PC-3 (cell line): Measurements from ENCODE around the gene GABRB2.

Experiments
- EZH2phosphoT487 ChIP-seq: fragments of 300-600 bp; sonication (generic); IDR thresholded peaks from 2 replicates; pipeline ENCODE4 v1.6.1; 2018; ENCODE audit warnings: mild to moderate bottlenecking, antibody characterized with exemption, low read length, borderline replicate concordance
- TF ChIP-seq, protein P1 (sequence below): fragments of 300-600 bp; sonication (generic); conservative IDR thresholded peaks from 2 replicates; pipeline ENCODE4 v1.5.1; 2017; ENCODE audit warnings: antibody characterized with exemption, low read depth, mild to moderate bottlenecking, low read length

- TF ChIP-seq, protein P1, sequence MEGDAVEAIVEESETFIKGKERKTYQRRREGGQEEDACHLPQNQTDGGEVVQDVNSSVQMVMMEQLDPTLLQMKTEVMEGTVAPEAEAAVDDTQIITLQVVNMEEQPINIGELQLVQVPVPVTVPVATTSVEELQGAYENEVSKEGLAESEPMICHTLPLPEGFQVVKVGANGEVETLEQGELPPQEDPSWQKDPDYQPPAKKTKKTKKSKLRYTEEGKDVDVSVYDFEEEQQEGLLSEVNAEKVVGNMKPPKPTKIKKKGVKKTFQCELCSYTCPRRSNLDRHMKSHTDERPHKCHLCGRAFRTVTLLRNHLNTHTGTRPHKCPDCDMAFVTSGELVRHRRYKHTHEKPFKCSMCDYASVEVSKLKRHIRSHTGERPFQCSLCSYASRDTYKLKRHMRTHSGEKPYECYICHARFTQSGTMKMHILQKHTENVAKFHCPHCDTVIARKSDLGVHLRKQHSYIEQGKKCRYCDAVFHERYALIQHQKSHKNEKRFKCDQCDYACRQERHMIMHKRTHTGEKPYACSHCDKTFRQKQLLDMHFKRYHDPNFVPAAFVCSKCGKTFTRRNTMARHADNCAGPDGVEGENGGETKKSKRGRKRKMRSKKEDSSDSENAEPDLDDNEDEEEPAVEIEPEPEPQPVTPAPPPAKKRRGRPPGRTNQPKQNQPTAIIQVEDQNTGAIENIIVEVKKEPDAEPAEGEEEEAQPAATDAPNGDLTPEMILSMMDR: no peak
- TF ChIP-seq EZH2phosphoT487: no peak
These were observed 203.6 kb downstream of the GABRB2 start for GRCh38 chr5:161342886-161343285.
